HG03342 (cell line): ENCODE data around the gene PRPF19.

Experiments
- ATAC-seq: cut with Tn5 transposase; IDR thresholded peaks from one replicate; pipeline ENCODE4 v1.9.1; 2021; ENCODE audit warnings: mild to moderate bottlenecking, moderate library complexity; ENCODE audit not compliant: unreplicated experiment

The PRPF19 gene

DNA sequence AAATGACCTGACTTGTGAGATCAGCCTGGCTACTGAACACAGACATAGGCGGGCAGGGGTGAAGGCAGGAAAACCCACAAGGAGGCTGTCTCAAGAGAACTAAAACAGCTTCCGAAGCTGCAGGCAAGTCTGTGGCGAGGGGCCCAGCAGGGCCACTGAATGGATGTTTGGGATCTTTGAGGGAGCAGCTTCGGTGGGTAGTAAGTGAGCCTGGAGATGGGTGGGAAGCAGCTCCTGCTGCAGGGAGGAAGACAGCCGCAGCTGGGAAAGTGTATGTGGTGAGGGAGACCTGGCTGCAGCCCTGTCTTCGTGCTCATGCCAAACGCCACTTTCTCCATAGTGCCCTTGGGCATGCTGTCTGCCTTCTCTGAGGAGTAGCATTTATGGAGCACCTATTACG lies 61.0 kb downstream of the PRPF19 start:
- ATAC-seq: no peak

DNA sequence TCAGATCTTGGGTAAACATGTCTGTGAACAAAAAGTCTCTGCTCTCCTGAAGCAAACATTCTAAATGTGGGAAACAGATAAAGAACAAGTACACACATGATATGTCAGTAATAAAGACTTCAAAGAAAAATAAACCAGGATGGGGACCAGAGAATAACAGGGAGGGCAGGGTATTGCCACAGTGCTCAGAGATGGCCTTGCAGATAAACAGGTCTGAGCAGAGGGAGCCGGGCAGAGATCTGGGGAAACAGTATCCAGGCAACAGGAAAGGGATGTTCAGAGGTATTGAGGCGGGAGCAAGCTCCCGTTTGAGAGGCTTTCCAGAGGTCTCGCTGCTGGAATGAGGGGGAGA lies 61.5 kb downstream of the PRPF19 start:
- ATAC-seq: no peak

DNA sequence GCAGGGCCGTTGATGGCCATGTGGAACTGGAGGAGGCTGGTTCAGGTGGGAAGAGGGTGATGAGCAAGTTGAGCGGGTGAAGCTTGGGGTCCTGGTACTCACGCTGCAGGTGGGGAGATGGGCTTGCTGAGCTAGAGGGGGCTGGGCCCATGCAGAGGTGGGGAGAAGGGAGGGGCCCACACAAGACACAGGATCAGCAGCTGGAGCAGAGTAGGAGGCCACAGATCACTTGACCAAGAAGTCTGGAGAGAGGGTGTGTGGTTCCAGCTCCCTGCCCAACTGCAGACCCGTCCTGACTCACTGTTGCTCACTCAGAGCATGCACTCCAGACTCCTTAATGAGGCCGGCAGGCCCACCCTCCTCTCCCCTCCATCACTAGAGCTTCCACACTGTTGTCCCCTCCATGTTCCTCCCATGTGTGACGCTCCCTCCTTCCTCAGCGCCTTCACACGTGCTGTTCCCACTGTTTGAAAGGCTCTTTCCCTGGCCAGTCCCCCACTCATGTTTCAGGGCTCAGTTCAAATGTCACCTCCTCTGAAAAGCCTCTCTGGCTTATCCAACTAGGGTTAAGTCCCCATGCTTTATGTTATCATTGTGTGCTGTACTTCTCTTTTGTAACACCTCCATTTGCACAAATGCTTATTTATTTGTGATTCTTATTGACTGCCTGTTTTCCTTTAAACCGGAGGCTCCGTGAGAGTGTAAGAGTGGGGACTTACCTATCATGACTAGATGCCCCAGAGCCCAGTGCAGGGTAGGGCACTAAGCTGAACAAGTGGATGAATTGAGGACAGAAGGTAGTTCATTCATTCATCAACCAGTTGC lies 62.1 kb downstream of the PRPF19 start:
- no peak for ATAC-seq

DNA sequence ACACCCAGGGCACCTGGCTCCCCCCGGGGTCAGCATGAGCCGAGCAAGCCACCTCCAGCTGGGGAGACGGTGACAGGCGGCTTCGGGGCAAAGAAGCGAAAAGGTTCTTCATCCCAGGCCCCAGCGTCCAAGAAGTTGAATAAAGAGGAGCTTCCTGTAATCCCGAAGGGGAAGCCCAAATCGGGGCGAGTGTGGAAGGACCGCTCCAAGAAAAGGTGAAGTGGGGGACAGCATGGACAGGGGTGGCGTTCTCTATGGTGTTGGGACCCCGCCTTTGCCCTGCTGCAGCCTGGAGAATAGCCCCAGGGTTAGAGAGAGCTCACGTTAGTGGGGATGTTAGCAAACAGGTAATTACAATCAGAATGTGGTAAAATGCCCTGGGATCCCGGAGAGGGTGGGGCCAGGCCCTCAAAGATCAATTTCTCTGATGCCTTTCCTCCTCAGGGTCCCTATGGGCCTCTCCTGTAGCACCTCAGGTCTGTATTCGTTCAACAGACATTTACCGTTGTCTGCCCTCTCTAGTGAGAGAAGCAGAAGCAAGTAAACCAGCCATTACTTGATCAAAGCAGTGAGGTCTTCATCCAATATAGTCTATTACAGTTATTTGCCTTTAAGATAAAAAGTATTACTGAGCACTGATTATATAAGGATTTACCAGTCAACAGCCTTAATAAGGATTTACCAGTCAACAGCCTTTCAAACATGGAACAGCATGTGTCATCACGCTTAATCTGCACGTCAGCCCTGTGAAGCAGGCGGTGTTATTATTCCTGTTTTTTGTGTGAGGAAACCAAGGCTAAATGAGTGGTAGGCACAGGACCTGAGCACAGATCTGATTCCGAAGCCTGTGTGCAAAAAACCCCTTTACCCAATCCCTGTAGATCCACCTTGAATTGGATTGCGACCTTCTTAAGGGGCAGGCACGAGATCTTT lies 63.5 kb downstream of the PRPF19 start:
- ATAC-seq: no peak

DNA sequence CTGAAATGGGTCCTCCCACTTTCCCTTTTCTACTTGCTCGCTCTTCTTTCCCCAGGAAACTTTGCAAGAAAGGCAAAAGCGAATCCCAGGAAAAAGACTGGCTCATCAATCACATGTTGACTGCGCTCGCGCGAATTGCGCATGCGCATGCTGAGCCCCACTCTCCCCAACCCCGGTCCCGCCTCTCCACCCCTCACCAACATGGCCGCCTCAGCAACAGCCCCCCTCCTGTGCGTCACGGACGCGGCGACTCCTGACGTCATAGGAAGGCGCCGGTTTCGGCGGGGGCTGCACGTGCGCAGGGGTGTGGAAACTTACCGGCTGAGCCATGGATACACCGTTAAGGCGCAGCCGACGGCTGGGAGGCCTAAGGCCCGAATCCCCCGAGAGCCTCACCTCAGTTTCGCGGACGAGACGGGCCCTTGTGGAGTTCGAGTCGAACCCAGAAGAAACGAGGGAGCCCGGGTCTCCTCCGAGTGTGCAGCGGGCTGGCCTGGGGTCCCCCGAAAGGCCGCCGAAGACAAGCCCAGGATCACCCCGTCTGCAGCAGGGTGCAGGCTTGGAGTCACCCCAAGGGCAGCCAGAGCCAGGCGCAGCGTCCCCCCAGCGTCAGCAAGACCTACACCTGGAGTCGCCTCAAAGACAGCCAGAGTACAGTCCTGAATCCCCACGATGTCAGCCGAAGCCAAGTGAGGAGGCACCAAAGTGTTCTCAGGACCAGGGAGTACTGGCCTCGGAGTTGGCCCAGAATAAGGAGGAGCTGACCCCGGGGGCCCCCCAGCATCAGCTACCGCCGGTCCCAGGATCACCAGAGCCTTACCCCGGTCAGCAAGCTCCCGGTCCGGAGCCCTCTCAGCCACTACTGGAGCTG lies 64.4 kb downstream of the PRPF19 start, which contains the start of gene CCDC86:
TSS of gene CCDC86 (plus strand) at position 317 of the 871 bp plus-strand sequence. CDS start at position 329, 12 bp downstream.
- ATAC-seq: peak; percentile 83
